Naive thymus-derived CD4-positive, alpha-beta T cell (primary cell): Measurements from ENCODE around the gene WDR44. TPM values are rescaled to one million over a fixed set of nuclear protein-coding genes. Genes with fewer than 3 reads are reported as not detected.
A peak's percentile ranks its signal among the peaks of the same experiment; 100 is the strongest.
"Not testable (repeated sequence)": the region's sequence is repeated elsewhere in the genome, so short reads cannot be mapped to it uniquely, and the experiment has no call there.

Experiments
- ATAC-seq: fragments of 150-1000 bp; cut with Tn5 transposase; 2 replicates; pipeline ENCODE4 v1.10.0; 2021; ENCODE audit warnings: mild to moderate bottlenecking, moderate library complexity
- CTCF ChIA-PET: fragments of 350-600 bp; sonication (Branson Sonifier 250); formaldehyde crosslinking; loops from one replicate; lab custom pipeline; 2021; ENCODE audit warnings: antibody characterized with exemption; lab: Charles Lee
- POLR2A ChIA-PET: fragments of 350-600 bp; sonication (Branson Sonifier 250); formaldehyde crosslinking; loops from one replicate; lab custom pipeline; 2021; ENCODE audit warnings: antibody characterized with exemption, inconsistent platforms; lab: Charles Lee
- DNase-seq, 9 donors: peaks; one replicate each; pipeline versions ENCODE4 v3.0.0 to v3.0.0-alpha.2; 2020 to 2022; ENCODE audit warnings: mixed read lengths in 1 of 9
- H3K27ac ChIP-seq: one replicate; pipeline ENCODE4 v1.7.0; 2013; ENCODE audit warnings: mild to moderate bottlenecking, low read depth, low read length, moderate library complexity
- H3K27me3 ChIP-seq, 2 donors: one replicate each; pipeline ENCODE4 v1.7.0; 2013; ENCODE audit warnings: low read length in 2 of 2, mild to moderate bottlenecking in 2 of 2, moderate library complexity in 2 of 2; ENCODE audit not compliant: control insufficient read depth in 2 of 2, insufficient read depth in 2 of 2
- H3K36me3 ChIP-seq, 3 experiments: 1 replicate in 2 of 3; 2 replicates in 1 of 3; pipeline ENCODE4 v1.7.0; 2013; ENCODE audit warnings: low read length in 3 of 3, mild to moderate bottlenecking in 3 of 3, moderate library complexity in 1 of 3; ENCODE audit not compliant: insufficient read depth in 3 of 3, control insufficient read depth in 2 of 3
- H3K4me1 ChIP-seq, 2 donors: one replicate each; pipeline ENCODE4 v1.7.0; 2013; ENCODE audit warnings: low read length in 2 of 2, mild to moderate bottlenecking in 2 of 2, moderate library complexity in 1 of 2; ENCODE audit not compliant: control insufficient read depth in 2 of 2, insufficient read depth in 2 of 2
- H3K4me3 ChIP-seq: 2 replicates; pipeline ENCODE4 v1.7.0; 2013; ENCODE audit warnings: mild to moderate bottlenecking, low read length
- H3K9me3 ChIP-seq, 3 experiments: 1 replicate in 2 of 3; 2 replicates in 1 of 3; pipeline ENCODE4 v1.7.0; 2013; ENCODE audit warnings: low read length in 3 of 3; ENCODE audit not compliant: control insufficient read depth in 2 of 3
- H3K27ac Mint-ChIP-seq, 9 donors: one replicate each; pipeline ENCODE4 v1.8.0; 2020 to 2022; ENCODE audit warnings: mixed read lengths in 9 of 9, mild to moderate bottlenecking in 8 of 9, moderate library complexity in 5 of 9, inconsistent platforms in 2 of 9
- H3K27me3 Mint-ChIP-seq, 5 donors: one replicate each; pipeline ENCODE4 v1.8.0; 2021 to 2022; ENCODE audit warnings: mixed read lengths in 5 of 5, mild to moderate bottlenecking in 1 of 5
- H3K36me3 Mint-ChIP-seq, 5 donors: one replicate each; pipeline ENCODE4 v1.8.0; 2020 to 2022; ENCODE audit warnings: mixed read lengths in 5 of 5, mild to moderate bottlenecking in 3 of 5, inconsistent platforms in 1 of 5
- H3K4me1 Mint-ChIP-seq, 7 donors: one replicate each; pipeline ENCODE4 v1.8.0; 2020 to 2022; ENCODE audit warnings: mixed read lengths in 7 of 7, mild to moderate bottlenecking in 3 of 7, inconsistent platforms in 1 of 7
- H3K4me3 Mint-ChIP-seq, 10 donors: one replicate each; pipeline ENCODE4 v1.8.0; 2020 to 2022; ENCODE audit warnings: mild to moderate bottlenecking in 10 of 10, mixed read lengths in 10 of 10, moderate library complexity in 6 of 10, inconsistent platforms in 2 of 10
- H3K9me3 Mint-ChIP-seq, 11 donors: one replicate each; pipeline ENCODE4 v1.8.0; 2020 to 2022; ENCODE audit warnings: mixed read lengths in 11 of 11, mild to moderate bottlenecking in 4 of 11, inconsistent platforms in 1 of 11, moderate library complexity in 1 of 11
- intact Hi-C, 2 donors: fragments of 100-400 bp; cut with micrococcal nuclease; formaldehyde crosslinking; loops; one replicate each; pipeline ENCODE4 v1.15.1; 2023
- polyA plus RNA-seq, 2 donors: library from polyadenylated mRNA; unstranded; fragments of 300-500 nt; fragmentation: Illumina TruSeq; gene quantifications; one replicate each; pipeline ENCODE4 v1.2.3, GENCODE V29; 2021
- total RNA-seq, 6 experiments: library from RNA in 5 of 6; stranded (reverse) in 5 of 6; gene quantifications; 1 replicate in 5 of 6; 2 replicates in 1 of 6; pipeline ENCODE4 v1.2.3 and lab custom pipeline; 2021 to 2026

WDR44 gene
- total and polyA plus RNA-seq, 7 experiments from 2014 or later = 7.8 to 19.0 (median 16.6) TPM

DNA sequence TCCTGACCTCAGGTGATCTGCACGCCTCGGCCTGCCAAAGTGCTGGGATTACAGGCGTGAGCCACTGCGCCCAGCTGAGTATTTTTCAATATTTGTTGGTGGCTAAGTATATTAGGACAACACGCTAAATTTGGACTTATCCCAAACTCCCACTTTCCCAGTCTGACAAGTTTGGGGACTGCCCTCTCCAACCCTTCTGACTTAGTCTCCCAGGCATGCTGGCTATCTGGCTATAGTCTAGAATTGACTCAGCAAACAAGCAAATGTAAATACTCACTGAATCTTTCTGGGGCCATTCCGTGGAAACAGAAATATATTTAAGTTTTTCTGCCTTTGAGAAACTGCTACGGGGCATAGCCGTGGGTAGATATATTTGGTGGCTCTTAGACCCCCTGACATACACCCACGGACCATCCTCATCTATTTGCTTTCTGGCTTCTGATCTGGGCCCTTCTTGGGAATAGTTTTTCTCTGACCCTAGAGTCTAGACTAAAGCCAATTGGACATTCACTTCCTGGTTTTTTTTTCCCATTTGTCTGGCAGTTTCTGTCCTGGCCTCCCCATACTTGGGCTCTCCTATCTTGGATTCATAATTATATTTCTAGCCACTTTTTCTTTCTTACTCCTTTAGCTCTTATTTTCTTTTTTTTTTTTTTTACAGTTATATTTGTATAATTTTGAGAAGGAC, 138.5 kb downstream of the WDR44 start:
- no peak for DNase-seq
- CTCF ChIA-PET = interaction anchor here (0.8 kb wide), 1 partner anchor 117 kb away, joined by 4 read pairs; no protein-coding TSS in a partner anchor
- no peaks in the 10 kb centered on the region for H3K36me3 ChIP-seq
- no peak for ATAC-seq
- H3K9me3 ChIP-seq = no peaks in the 10 kb centered on the region
- no peaks in the 10 kb centered on the region for H3K27me3 Mint-ChIP-seq
- no peak overlapping the region for H3K27ac ChIP-seq
- H3K4me1 Mint-ChIP-seq = no peaks in the 10 kb centered on the region
- H3K9me3 Mint-ChIP-seq = no peaks in the 10 kb centered on the region
- H3K27me3 ChIP-seq = no peaks in the 10 kb centered on the region
- no peaks in the 10 kb centered on the region for H3K4me1 ChIP-seq
- POLR2A ChIA-PET = no interaction called here
- no peak overlapping the region for H3K4me3 ChIP-seq
- H3K4me3 Mint-ChIP-seq = no peak overlapping the region
- no peaks in the 10 kb centered on the region for H3K36me3 Mint-ChIP-seq
- intact Hi-C loops = no loop called here
- no peak overlapping the region for H3K27ac Mint-ChIP-seq

DNA sequence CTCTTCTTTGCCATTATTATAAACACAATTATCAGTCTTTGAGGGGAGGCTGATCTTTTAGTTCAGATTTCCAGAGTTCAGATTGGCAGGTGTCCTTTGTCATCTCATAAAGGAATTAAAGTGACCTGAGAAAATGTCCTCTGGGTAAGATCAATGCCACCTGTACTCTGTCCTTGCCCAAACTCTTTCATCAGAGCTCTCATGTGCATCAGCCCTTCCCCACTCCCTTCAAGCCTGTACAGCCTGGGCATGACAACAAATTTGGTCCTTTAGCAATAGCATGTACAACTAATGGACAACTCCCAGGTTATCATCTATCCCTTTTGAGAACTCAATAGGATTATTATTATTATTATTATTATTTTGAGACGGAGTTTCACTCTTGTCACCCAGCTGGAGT, 140.8 kb downstream of the WDR44 start:
- CTCF ChIA-PET, H3K27me3 Mint-ChIP-seq, H3K27ac Mint-ChIP-seq, H3K4me1 Mint-ChIP-seq, H3K9me3 Mint-ChIP-seq, H3K4me1 ChIP-seq, ATAC-seq, H3K27me3 ChIP-seq, H3K36me3 ChIP-seq, H3K4me3 Mint-ChIP-seq, intact Hi-C loops, H3K4me3 ChIP-seq, H3K36me3 Mint-ChIP-seq, H3K9me3 ChIP-seq, DNase-seq, H3K27ac ChIP-seq: not testable (repeated sequence)
- POLR2A ChIA-PET = interaction anchor here (0.9 kb wide), 1 partner anchor 27 kb away, joined by 3 read pairs; no protein-coding TSS in a partner anchor

DNA sequence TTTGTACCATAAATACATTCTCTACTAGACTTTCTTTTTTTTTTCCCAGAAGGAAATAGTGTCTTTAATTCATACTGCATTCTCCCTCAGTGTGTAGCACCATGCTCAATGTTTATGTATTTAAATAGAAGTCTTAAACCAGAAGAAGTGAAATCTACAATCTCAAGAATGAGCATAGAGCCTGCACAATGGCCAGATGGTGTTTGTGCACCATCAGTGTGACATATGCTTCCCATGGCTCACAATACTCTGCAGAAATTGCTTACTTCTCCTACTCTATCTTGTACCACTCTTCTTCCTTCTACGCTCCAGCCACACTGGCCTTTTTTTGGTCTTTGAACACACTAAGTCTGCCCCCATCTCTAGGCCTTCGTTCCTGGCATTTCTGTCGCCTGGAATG, 147.1 kb downstream of the WDR44 start:
- ATAC-seq (no peak), DNase-seq (no peak)
- Histone ChIP-seq H3K27ac (no peak overlapping the region), H3K27me3 (no peaks in the 10 kb centered on the region), H3K36me3 (no peaks in the 10 kb centered on the region), H3K9me3 (no peaks in the 10 kb centered on the region), H3K4me3 (no peak overlapping the region), H3K4me1 (peaks cover 4 to 6% of the 10 kb centered on the region in 2 donors)
- ChIA-PET POLR2A (interaction anchor here (1.4 kb wide), 1 partner anchor 45 kb away, joined by 3 read pairs; no protein-coding TSS in a partner anchor), CTCF (no interaction called here)
- Mint-ChIP-seq H3K9me3 (no peaks in the 10 kb centered on the region), H3K4me1 (peaks cover 6 to 17% (median 13%) of the 10 kb centered on the region in 7 donors), H3K27ac (peak overlapping the region in 8 of 9 donors; percentile 1 to 75 (median 33)), H3K36me3 (peaks cover 0 to 15% (median 0%) of the 10 kb centered on the region in 5 donors), H3K4me3 (no peak overlapping the region), H3K27me3 (no peaks in the 10 kb centered on the region)
- intact Hi-C loops = no loop called here

DNA sequence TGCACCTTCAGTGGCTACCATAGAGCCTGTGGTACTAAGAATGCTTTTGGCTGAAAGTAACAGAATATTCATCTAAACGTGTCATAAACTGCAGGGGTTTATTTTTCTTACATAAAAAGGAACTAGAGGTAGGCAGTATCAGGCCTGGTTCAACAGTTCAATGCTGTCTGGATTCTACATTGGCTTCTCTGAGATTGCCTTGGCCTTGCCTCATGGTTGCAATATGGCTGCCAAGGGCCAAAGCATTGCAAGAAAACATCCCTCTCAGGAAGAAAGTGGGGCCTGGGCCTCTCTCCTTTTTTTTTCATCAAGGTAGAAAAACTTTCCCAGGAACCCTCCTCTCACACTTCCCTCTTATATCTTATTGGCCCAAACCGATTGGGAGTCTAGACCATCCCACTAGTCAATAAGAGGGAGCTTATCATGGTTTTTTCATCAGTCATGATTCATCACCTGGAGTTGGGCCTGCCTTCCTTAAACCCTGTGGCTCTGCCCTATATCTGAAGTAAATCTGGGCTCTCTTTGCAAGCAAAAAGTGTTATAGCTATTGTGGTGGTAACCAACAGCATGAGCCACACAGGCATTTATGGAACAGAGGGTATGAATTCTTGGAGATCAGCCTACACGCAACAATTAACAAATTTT, 147.9 kb downstream of the WDR44 start:
- Mint-ChIP-seq H3K27ac (peak overlapping the region in 8 of 9 donors; percentile 5 to 88 (median 72)), H3K4me1 (peaks cover 9 to 22% (median 16%) of the 10 kb centered on the region in 7 donors), H3K27me3 (no peaks in the 10 kb centered on the region), H3K36me3 (peaks cover 0 to 15% (median 0%) of the 10 kb centered on the region in 5 donors), H3K9me3 (no peaks in the 10 kb centered on the region), H3K4me3 (no peak overlapping the region)
- Histone ChIP-seq H3K9me3 (no peaks in the 10 kb centered on the region), H3K36me3 (no peaks in the 10 kb centered on the region), H3K4me3 (no peak overlapping the region), H3K4me1 (peaks cover 6 to 12% of the 10 kb centered on the region in 2 donors), H3K27ac (no peak overlapping the region), H3K27me3 (no peaks in the 10 kb centered on the region)
- DNase-seq = no peak
- POLR2A ChIA-PET = interaction anchor here (1.4 to 8.4 kb wide), 2 partner anchors 38 to 44 kb away, joined by 3 to 167 read pairs; no protein-coding TSS in a partner anchor
- intact Hi-C loops = no loop called here
- CTCF ChIA-PET = interaction anchor here (0.8 kb wide), 1 partner anchor 34 kb away, joined by 3 read pairs; no protein-coding TSS in a partner anchor
- ATAC-seq = no peak

DNA sequence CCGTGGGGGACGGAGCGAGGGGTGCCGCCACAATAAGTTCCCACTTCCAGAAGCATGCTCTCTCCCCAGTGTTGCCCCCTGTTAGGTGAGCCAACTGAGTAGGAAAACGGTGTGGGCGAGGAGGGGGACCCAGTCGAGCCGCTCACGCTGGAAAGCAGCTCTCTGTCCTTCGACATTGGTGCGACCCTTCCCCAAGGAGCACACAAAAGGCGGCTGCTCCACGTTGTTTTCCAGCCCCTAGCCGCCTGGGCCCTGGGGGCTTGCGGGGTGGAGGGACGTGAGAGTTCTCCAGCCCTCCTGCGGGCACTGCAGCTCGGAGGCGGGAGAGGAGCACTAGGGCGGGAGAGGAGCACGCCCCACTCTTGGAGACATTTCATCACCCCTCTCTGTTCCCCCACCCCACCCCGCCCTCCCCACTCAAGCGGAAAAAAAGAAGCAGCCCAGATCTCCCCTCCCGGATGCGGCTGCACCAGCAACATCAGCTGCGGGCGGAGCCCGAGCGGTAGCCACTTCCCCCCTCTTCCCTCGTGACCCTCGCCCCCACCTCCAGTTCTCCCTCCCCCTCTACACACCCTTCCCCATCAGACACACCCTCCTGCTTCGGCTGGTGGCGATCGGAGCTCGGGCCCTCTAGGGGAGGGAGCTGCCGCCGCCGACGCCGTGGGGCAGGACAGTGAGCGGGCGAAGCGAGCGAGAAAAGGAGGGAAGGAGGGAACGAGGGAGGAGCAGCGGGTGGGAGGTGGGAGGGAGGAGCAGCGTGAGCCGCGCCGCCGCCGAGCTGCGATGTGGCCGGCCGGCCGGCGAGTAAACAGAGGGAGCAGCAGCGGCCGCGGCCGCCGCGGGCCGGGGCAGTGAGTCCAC, 149.4 kb downstream of the WDR44 start, which contains the start of gene DOCK11:
Gene DOCK11 (plus strand): TSS at position 755 of the 861 bp plus-strand sequence. CDS start 157 bp downstream, outside the sequence.
- H3K4me3 Mint-ChIP-seq = peak within 1 kb of the TSS; percentile 89 to 100 (median 98)
- Histone ChIP-seq H3K27me3 (no peaks in the 10 kb centered on the region), H3K9me3 (no peaks in the 10 kb centered on the region), H3K36me3 (peaks cover 0 to 4% (median 0%) of the 10 kb centered on the region in 3 experiments), H3K27ac (peak within 1 kb of the TSS; percentile 87), H3K4me3 (peak within 1 kb of the TSS; percentile 90), H3K4me1 (peaks cover 15 to 25% of the 10 kb centered on the region in 2 donors)
- H3K36me3 Mint-ChIP-seq = peaks cover 0 to 19% (median 5%) of the 10 kb centered on the region in 5 donors
- H3K27ac Mint-ChIP-seq = peak within 1 kb of the TSS; percentile 90 to 99 (median 97)
- POLR2A ChIA-PET = interaction anchor here (0.6 to 8.4 kb wide), 13 partner anchors 10 to 1360 kb away, joined by 3 to 167 read pairs (median 12); no protein-coding TSS in a partner anchor
- H3K9me3 Mint-ChIP-seq = no peaks in the 10 kb centered on the region
- DNase-seq = peak; percentile 42 to 82 (median 77)
- peaks cover 13 to 29% (median 24%) of the 10 kb centered on the region in 7 donors for H3K4me1 Mint-ChIP-seq
- ATAC-seq = peak; percentile 87
- CTCF ChIA-PET = interaction anchor here (1.0 to 1.2 kb wide), 2 partner anchors 24 to 44 kb away, joined by 3 read pairs; no protein-coding TSS in a partner anchor
- intact Hi-C loops = loop anchor here (1.0 to 5.0 kb wide), 5 partner anchors 38 to 1262 kb away; partner anchors contain the start of genes SOWAHD (in 1 of the 2) and WDR44 (in 1 of the 2)
- no peaks in the 10 kb centered on the region for H3K27me3 Mint-ChIP-seq
